Sciatic nerve (tissue), 2 donors: ENCODE data around the gene GDI2. TPM values are rescaled to one million over a fixed set of nuclear protein-coding genes. Genes with fewer than 3 reads are reported as not detected.
A peak's percentile ranks its signal among the peaks of the same experiment; 100 is the strongest.
"Not testable (repeated sequence)": the region's sequence is repeated elsewhere in the genome, so short reads cannot be mapped to it uniquely, and the experiment has no call there.

Experiments
- ATAC-seq: fragments of 200-7000 bp; cut with Tn5 transposase; one replicate; pipeline ENCODE4 v1.9.1; 2020; ENCODE audit warnings: mild to moderate bottlenecking, moderate library complexity
- DNase-seq: peaks from one replicate; pipeline ENCODE4 v3.0.0-alpha.2; 2020; ENCODE audit warnings: low spot score
- intact Hi-C: fragments of 100-400 bp; cut with DNase I; formaldehyde crosslinking; loops from one replicate; pipeline ENCODE4 v1.14.2; 2022
- total RNA-seq: library from RNA; stranded (reverse); fragmentation: NEBNext Ultra II Directional; extraction: Animal tissue kit (Norgen Biotek cat#: 25700); gene quantifications from one replicate; pipeline ENCODE4 v1.2.1, GENCODE V29; 2021
- donor health status: DM: no; HTN: no; CAD: no.
- donor health status: DM: no; HTN: no; CAD: no.

GDI2 gene
- total RNA-seq, 1 donor from 2014 or later, result 140 TPM

GRCh38 chr10:5830629-5831445, 17.6 kb upstream of the GDI2 start:
- peak; percentile 17 for ATAC-seq

GRCh38 chr10:5829267-5829666, 16.0 kb upstream of the GDI2 start:
- DNase-seq (no peak), ATAC-seq (no peak)
- intact Hi-C loops, result no loop called here

More at GRCh38 chr10:5830629-5831445, 17.6 kb upstream of the GDI2 start:
- DNase-seq, result no peak
- intact Hi-C loops, result no loop called here

- DNase-seq, result peak; percentile 18
- intact Hi-C loops, result no loop called here
- ATAC-seq, result no peak
Measured at GRCh38 chr10:5828725-5829124, 15.5 kb upstream of the GDI2 start.

- no peak for ATAC-seq
- intact Hi-C loops, result no loop called here
- DNase-seq, result peak; percentile 18
Measured at GRCh38 chr10:5827841-5828240, 14.6 kb upstream of the GDI2 start.

- peak; percentile 30 for DNase-seq
- intact Hi-C loops, ATAC-seq: not testable (repeated sequence)
Measured at GRCh38 chr10:5826511-5826910, 13.3 kb upstream of the GDI2 start.

GRCh38 chr10:5818894-5819293, 5.7 kb upstream of the GDI2 start:
- no peak for ATAC-seq
- peak; percentile 36 for DNase-seq
- intact Hi-C loops, result loop anchor here (10.0 kb wide), 1 partner anchor 66 kb away; the partner anchor contains the start of gene ANKRD16

- intact Hi-C loops, result loop anchor here (10.0 kb wide), 1 partner anchor 67 kb away; the partner anchor contains the start of gene ANKRD16
- DNase-seq (peak; percentile 12), ATAC-seq (no peak)
Measured at GRCh38 chr10:5818048-5818331, 4.8 kb upstream of the GDI2 start.

- intact Hi-C loops, result loop anchor here (10.0 kb wide), 1 partner anchor 67 kb away; the partner anchor contains the start of gene ANKRD16
Measured at GRCh38 chr10:5817322-5818047, 4.3 kb upstream of the GDI2 start.

GRCh38 chr10:5816170-5816569, 2.9 kb upstream of the GDI2 start:
- DNase-seq (no peak), ATAC-seq (no peak)
- intact Hi-C loops, result loop anchor here (10.0 kb wide), 1 partner anchor 69 kb away; the partner anchor contains the start of gene ANKRD16

More at GRCh38 chr10:5817322-5818047, 4.3 kb upstream of the GDI2 start:
- DNase-seq (no peak), ATAC-seq (no peak)

- intact Hi-C loops, result loop anchor here (10.0 kb wide), 1 partner anchor 70 kb away; the partner anchor contains the start of gene ANKRD16
- ATAC-seq (no peak), DNase-seq (no peak)
Measured at GRCh38 chr10:5814110-5815107, 1.2 kb upstream of the GDI2 start.

GRCh38 chr10:5813091-5813340, 218 bp downstream of the GDI2 start:
- intact Hi-C loops, result loop anchor here (10.0 kb wide), 1 partner anchor 72 kb away; the partner anchor contains the start of gene ANKRD16
- ATAC-seq, result peak; percentile 56
- no peak for DNase-seq

- DNase-seq, result peak; percentile 75
- peak; percentile 39 for ATAC-seq
- intact Hi-C loops, result loop anchor here (10.0 kb wide), 1 partner anchor 72 kb away; the partner anchor contains the start of gene ANKRD16
Measured at GRCh38 chr10:5812283-5813090, 747 bp downstream of the GDI2 start.

- no peak for ATAC-seq
- intact Hi-C loops, result loop anchor here (10.0 kb wide), 1 partner anchor 73 kb away; the partner anchor contains the start of gene ANKRD16
- DNase-seq, result peak; percentile 33
Measured at GRCh38 chr10:5811387-5811821, 1.8 kb downstream of the GDI2 start.

GRCh38 chr10:5810225-5810624, 3.0 kb downstream of the GDI2 start:
- no peak for DNase-seq
- intact Hi-C loops, result loop anchor here (10.0 kb wide), 1 partner anchor 75 kb away; the partner anchor contains the start of gene ANKRD16
- no peak for ATAC-seq

GRCh38 chr10:5809527-5810154, 3.6 kb downstream of the GDI2 start:
- intact Hi-C loops, result loop anchor here (10.0 kb wide), 1 partner anchor 75 kb away; the partner anchor contains the start of gene ANKRD16
- DNase-seq (no peak), ATAC-seq (no peak)

GRCh38 chr10:5808783-5809392, 4.3 kb downstream of the GDI2 start:
- ATAC-seq, DNase-seq, intact Hi-C loops: not testable (repeated sequence)

- ATAC-seq, result no peak
- intact Hi-C loops, result no loop called here
- no peak for DNase-seq
Measured at GRCh38 chr10:5806745-5807144, 6.5 kb downstream of the GDI2 start.
